RWPE2 (cell line): ENCODE results near the gene SLC4A7.
A peak's percentile ranks its signal among the peaks of the same experiment; 100 is the strongest.

Experiments used
- ATAC-seq: fragments of 200-7000 bp; cut with Tn5 transposase; 3 replicates; pipeline ENCODE4 v1.9.1; 2021; ENCODE audit warnings: low read depth
- DNase-seq: peaks from one replicate; pipeline ENCODE4 v3.0.0-alpha.2; 2020; ENCODE audit warnings: low spot score
- H3K27ac ChIP-seq: fragments of 450-650 bp; 2 replicates; pipeline ENCODE4 v1.5.1; 2017; ENCODE audit warnings: mild to moderate bottlenecking; ENCODE audit not compliant: poor library complexity, severe bottlenecking
- H3K27me3 ChIP-seq: fragments of 250-450 bp; sonication (Bioruptor Pico); 2 replicates; pipeline ENCODE4 v1.5.1; 2021; ENCODE audit warnings: mild to moderate bottlenecking, moderate library complexity; ENCODE audit not compliant: insufficient read depth, poor library complexity, severe bottlenecking
- H3K36me3 ChIP-seq: fragments of 250-450 bp; sonication (Bioruptor Pico); 2 replicates; pipeline ENCODE4 v1.5.1; 2020; ENCODE audit warnings: low read depth, mild to moderate bottlenecking, moderate library complexity
- H3K4me1 ChIP-seq: fragments of 250-450 bp; sonication (Bioruptor Pico); 2 replicates; pipeline ENCODE4 v1.5.1; 2021; ENCODE audit warnings: mild to moderate bottlenecking, moderate library complexity; ENCODE audit not compliant: insufficient read depth, poor library complexity, severe bottlenecking
- H3K4me3 ChIP-seq: fragments of 250-450 bp; sonication (Bioruptor Pico); 2 replicates; pipeline ENCODE4 v1.5.1; 2021; ENCODE audit warnings: mild to moderate bottlenecking, moderate library complexity; ENCODE audit not compliant: severe bottlenecking
- H3K9me3 ChIP-seq: fragments of 250-450 bp; sonication (Bioruptor Pico); 2 replicates; pipeline ENCODE4 v1.5.1; 2021; ENCODE audit warnings: mild to moderate bottlenecking, moderate library complexity; ENCODE audit not compliant: severe bottlenecking
- TF ChIP-seq, protein P1 (sequence below): fragments of 450-650 bp; IDR thresholded peaks from one replicate; pipeline ENCODE4 v1.5.1; 2017; ENCODE audit warnings: mild to moderate bottlenecking, moderate library complexity; ENCODE audit not compliant: poor library complexity, severe bottlenecking

SLC4A7 gene

GRCh38 chr3:27479806-27480543 is 4.2 kb downstream of the SLC4A7 start:
- no peaks in the 10 kb centered on the region for H3K27me3 ChIP-seq
- no peak for DNase-seq
- H3K9me3 ChIP-seq, result no peaks in the 10 kb centered on the region
- TF ChIP-seq, protein P1, sequence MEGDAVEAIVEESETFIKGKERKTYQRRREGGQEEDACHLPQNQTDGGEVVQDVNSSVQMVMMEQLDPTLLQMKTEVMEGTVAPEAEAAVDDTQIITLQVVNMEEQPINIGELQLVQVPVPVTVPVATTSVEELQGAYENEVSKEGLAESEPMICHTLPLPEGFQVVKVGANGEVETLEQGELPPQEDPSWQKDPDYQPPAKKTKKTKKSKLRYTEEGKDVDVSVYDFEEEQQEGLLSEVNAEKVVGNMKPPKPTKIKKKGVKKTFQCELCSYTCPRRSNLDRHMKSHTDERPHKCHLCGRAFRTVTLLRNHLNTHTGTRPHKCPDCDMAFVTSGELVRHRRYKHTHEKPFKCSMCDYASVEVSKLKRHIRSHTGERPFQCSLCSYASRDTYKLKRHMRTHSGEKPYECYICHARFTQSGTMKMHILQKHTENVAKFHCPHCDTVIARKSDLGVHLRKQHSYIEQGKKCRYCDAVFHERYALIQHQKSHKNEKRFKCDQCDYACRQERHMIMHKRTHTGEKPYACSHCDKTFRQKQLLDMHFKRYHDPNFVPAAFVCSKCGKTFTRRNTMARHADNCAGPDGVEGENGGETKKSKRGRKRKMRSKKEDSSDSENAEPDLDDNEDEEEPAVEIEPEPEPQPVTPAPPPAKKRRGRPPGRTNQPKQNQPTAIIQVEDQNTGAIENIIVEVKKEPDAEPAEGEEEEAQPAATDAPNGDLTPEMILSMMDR, result no peak
- peaks cover 22% of the 10 kb centered on the region for H3K36me3 ChIP-seq
- peaks cover 17% of the 10 kb centered on the region for H3K4me1 ChIP-seq
- no peak overlapping the region for H3K4me3 ChIP-seq
- ATAC-seq, result no peak
- H3K27ac ChIP-seq, result no peak overlapping the region

GRCh38 chr3:27471923-27472550 is 12.1 kb downstream of the SLC4A7 start:
- Histone ChIP-seq H3K27ac (no peak overlapping the region), H3K4me3 (no peak overlapping the region), H3K36me3 (peaks cover 16% of the 10 kb centered on the region; the same call in 1 of the 2 replicates), H3K9me3 (no peaks in the 10 kb centered on the region), H3K27me3 (no peaks in the 10 kb centered on the region), H3K4me1 (no peaks in the 10 kb centered on the region)
- TF ChIP-seq, protein P1, result no peak
- DNase-seq, result no peak
- ATAC-seq, result no peak

GRCh38 chr3:27468283-27468886 is 15.8 kb downstream of the SLC4A7 start:
- ATAC-seq (peak; percentile 35; the same call in 1 of the 3 replicates), DNase-seq (no peak)
- H3K36me3 ChIP-seq, result peaks cover 14% of the 10 kb centered on the region; the same call in 1 of the 2 replicates

DNA sequence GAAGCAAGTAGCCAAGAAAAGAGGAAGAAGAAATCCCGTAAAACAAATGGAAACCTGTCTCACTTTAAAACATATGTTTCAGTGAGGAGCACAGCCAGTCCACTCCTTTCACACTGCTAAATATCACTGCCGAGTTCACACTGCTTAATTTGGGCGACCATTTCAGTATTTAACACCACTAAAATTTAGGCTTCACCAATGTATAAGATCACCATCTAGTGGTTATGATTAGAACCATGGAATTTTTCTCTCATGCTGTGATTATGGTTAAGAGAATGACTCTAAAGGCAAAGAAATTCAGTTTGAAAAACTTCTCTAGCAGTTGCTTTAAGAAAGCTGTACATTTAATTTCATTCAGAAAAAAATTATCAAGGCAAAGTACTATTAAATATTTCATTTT is 16.6 kb downstream of the SLC4A7 start:
- TF ChIP-seq, protein P1, result peak; percentile 87
- Histone ChIP-seq H3K27ac (no peak overlapping the region), H3K36me3 (0 out of 2 replicates have a peak, but pooled peaks cover 8% of the 10 kb centered on the region), H3K27me3 (no peaks in the 10 kb centered on the region), H3K9me3 (no peaks in the 10 kb centered on the region), H3K4me1 (no peaks in the 10 kb centered on the region), H3K4me3 (no peak overlapping the region)
- DNase-seq (no peak), ATAC-seq (peak; percentile 82)

More at GRCh38 chr3:27468283-27468886, 15.8 kb downstream of the SLC4A7 start:
- Histone ChIP-seq H3K27ac (no peak overlapping the region), H3K4me1 (no peaks in the 10 kb centered on the region), H3K9me3 (no peaks in the 10 kb centered on the region), H3K4me3 (no peak overlapping the region), H3K27me3 (no peaks in the 10 kb centered on the region)
- TF ChIP-seq, protein P1, result no peak
